ENCODE results near the gene AKAP8L.
A peak's percentile ranks its signal among the peaks of the same experiment; 100 is the strongest.

Gene AKAP8L

GRCh38 chr19:15330801-15331418 is 87.9 kb downstream of the AKAP8L start:
- TF ChIP-seq CTCF (IDR thresholded peaks at IDR 0.05; ENCODE audit: control insufficient read depth, extremely low read depth, insufficient read depth) = no peak
- DNase-seq (ENCODE audit: low read depth) = no peak
- peak overlapping the region; percentile 79 for H3K4me3 ChIP-seq (ENCODE audit: low read depth, low read length)
